B cell (primary cell): Measurements from ENCODE around the gene IL1RL1.

Experiments used
- CTCF ChIP-seq: fragments of 200-600 bp; IDR thresholded peaks from one replicate; pipeline ENCODE4 v1.8.0; 2022; ENCODE audit warnings: antibody characterized with exemption, mild to moderate bottlenecking
- EZH2 ChIP-seq: IDR thresholded peaks from 2 replicates; pipeline ENCODE4 v1.6.1; 2012; ENCODE audit warnings: borderline replicate concordance, low read depth, mild to moderate bottlenecking, moderate library complexity, low read length; ENCODE audit not compliant: insufficient read depth, poor library complexity, severe bottlenecking

GRCh38 chr2:102286041-102286440, 25.3 kb upstream of the IL1RL1 start:
- TF ChIP-seq CTCF (no peak), EZH2 (no peak)
